Measurements from ENCODE around the gene KREMEN1. TPM values are rescaled to one million over a fixed set of nuclear protein-coding genes. Genes with fewer than 3 reads are reported as not detected.

Gene KREMEN1
- total RNA-seq, 1 experiment from 2014 or later, result 2.2 TPM

DNA sequence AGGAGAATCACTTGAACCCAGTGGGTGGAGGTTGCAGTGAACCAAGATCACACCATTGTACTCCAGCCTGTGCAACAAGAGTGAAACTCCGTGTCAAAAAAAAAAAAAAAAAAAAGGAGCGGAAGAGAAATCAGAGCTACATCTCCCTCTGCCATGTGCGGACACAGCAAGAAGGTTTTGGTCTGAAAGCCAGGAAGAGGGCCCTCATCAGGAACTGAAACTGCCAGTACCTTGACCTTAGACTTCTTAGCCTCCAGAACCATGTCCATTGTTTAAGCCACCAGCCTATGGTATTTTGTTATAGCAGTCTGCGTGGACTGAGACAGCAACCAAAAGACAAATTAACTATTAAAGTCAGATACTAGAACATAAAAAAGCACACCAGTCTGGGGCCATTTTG is 41.6 kb downstream of the KREMEN1 start:
- no peaks in the 10 kb centered on the region for H3K4me1 ChIP-seq (ENCODE audit: control insufficient read depth, insufficient read depth, low read length)
- no peak for DNase-seq (ENCODE audit: low read depth, low spot score)
- no peaks in the 10 kb centered on the region for H3K27me3 ChIP-seq (ENCODE audit: control insufficient read depth, insufficient read depth, low read length)
- CTCF ChIA-PET, result no interaction called here
- no peak for TF ChIP-seq TCF7L2 (IDR thresholded peaks at IDR 0.05; ENCODE audit: low read depth, low read length)
- TF ChIP-seq SIN3A (IDR thresholded peaks at IDR 0.05; ENCODE audit: borderline replicate concordance, insufficient read depth, low read depth, low read length), result no peak
- TF ChIP-seq POLR2AphosphoS5 (IDR thresholded peaks at IDR 0.05; ENCODE audit: low read depth, low read length), result no peak
- TF ChIP-seq, protein P1, sequence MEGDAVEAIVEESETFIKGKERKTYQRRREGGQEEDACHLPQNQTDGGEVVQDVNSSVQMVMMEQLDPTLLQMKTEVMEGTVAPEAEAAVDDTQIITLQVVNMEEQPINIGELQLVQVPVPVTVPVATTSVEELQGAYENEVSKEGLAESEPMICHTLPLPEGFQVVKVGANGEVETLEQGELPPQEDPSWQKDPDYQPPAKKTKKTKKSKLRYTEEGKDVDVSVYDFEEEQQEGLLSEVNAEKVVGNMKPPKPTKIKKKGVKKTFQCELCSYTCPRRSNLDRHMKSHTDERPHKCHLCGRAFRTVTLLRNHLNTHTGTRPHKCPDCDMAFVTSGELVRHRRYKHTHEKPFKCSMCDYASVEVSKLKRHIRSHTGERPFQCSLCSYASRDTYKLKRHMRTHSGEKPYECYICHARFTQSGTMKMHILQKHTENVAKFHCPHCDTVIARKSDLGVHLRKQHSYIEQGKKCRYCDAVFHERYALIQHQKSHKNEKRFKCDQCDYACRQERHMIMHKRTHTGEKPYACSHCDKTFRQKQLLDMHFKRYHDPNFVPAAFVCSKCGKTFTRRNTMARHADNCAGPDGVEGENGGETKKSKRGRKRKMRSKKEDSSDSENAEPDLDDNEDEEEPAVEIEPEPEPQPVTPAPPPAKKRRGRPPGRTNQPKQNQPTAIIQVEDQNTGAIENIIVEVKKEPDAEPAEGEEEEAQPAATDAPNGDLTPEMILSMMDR (IDR thresholded peaks at IDR 0.05), result no peak
- TF ChIP-seq, protein P2, sequence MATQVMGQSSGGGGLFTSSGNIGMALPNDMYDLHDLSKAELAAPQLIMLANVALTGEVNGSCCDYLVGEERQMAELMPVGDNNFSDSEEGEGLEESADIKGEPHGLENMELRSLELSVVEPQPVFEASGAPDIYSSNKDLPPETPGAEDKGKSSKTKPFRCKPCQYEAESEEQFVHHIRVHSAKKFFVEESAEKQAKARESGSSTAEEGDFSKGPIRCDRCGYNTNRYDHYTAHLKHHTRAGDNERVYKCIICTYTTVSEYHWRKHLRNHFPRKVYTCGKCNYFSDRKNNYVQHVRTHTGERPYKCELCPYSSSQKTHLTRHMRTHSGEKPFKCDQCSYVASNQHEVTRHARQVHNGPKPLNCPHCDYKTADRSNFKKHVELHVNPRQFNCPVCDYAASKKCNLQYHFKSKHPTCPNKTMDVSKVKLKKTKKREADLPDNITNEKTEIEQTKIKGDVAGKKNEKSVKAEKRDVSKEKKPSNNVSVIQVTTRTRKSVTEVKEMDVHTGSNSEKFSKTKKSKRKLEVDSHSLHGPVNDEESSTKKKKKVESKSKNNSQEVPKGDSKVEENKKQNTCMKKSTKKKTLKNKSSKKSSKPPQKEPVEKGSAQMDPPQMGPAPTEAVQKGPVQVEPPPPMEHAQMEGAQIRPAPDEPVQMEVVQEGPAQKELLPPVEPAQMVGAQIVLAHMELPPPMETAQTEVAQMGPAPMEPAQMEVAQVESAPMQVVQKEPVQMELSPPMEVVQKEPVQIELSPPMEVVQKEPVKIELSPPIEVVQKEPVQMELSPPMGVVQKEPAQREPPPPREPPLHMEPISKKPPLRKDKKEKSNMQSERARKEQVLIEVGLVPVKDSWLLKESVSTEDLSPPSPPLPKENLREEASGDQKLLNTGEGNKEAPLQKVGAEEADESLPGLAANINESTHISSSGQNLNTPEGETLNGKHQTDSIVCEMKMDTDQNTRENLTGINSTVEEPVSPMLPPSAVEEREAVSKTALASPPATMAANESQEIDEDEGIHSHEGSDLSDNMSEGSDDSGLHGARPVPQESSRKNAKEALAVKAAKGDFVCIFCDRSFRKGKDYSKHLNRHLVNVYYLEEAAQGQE (IDR thresholded peaks at IDR 0.05; ENCODE audit: insufficient read depth in 1 of 2, low read depth in 2 of 2, low read length in 1 of 2), result no peak
- ATAC-seq, result no peak
- H3K36me3 ChIP-seq (ENCODE audit: control insufficient read depth, insufficient read depth, low read length), result no peaks in the 10 kb centered on the region
- POLR2A ChIA-PET, result no interaction called here
- H3K4me3 ChIP-seq (ENCODE audit: low read depth in 2 of 2, low read length in 2 of 2), result no peak overlapping the region
- no TSS peak for BruUV-seq (replicated peaks)
- in situ Hi-C loops (cut with HindIII; ENCODE audit: low pct_unique_long_range_greater_than_20kb, low sequenced_read_pairs), result no loop called here
- intact Hi-C loops (cut with micrococcal nuclease; ENCODE audit: unreplicated experiment), result no loop called here
- H3K9me3 ChIP-seq (ENCODE audit: control insufficient read depth, insufficient read depth, low read depth, low read length), result no peaks in the 10 kb centered on the region
- H3K27ac ChIP-seq (ENCODE audit: low read length), result no peak overlapping the region

DNA sequence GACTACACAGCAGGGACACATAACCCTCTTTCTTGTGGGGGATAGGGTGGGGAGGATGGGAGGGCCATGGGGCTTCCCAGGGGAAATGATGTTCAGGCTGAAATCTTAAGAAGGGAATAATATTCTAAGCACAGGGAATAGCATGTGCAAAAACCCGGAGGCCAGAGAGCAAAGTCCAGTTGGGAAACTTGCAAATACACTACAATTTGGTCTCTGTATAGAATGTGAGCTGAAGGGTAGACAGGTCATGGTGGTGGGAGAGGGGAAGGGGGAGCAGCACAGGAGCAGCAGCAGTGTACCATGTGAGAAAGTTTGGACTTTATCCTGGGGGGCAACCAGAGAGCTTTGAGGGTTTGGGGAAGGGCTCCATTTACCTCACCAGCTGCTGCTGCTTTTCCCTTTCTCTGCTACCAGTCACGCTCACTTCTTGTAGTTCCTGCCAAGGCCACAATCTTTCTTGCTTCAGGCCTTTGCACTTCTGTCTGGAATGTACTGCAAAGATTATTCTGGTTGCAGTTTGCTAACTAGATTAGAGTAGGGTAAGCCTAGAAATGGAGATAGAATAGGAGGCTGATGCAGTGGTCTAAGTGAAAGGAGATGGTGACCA is 43.0 kb downstream of the KREMEN1 start:
- TF ChIP-seq POLR2AphosphoS5 (IDR thresholded peaks at IDR 0.05; ENCODE audit: low read depth, low read length) (no peak), TCF7L2 (IDR thresholded peaks at IDR 0.05; ENCODE audit: low read depth, low read length) (no peak), SIN3A (IDR thresholded peaks at IDR 0.05; ENCODE audit: borderline replicate concordance, insufficient read depth, low read depth, low read length) (no peak)
- TF ChIP-seq, protein P2 (IDR thresholded peaks at IDR 0.05; ENCODE audit: insufficient read depth in 1 of 2, low read depth in 2 of 2, low read length in 1 of 2), result no peak
- TF ChIP-seq, protein P1 (IDR thresholded peaks at IDR 0.05), result no peak
- Histone ChIP-seq H3K27me3 (ENCODE audit: control insufficient read depth, insufficient read depth, low read length) (no peaks in the 10 kb centered on the region), H3K4me1 (ENCODE audit: control insufficient read depth, insufficient read depth, low read length) (no peaks in the 10 kb centered on the region), H3K9me3 (ENCODE audit: control insufficient read depth, insufficient read depth, low read depth, low read length) (no peaks in the 10 kb centered on the region), H3K4me3 (ENCODE audit: low read depth in 2 of 2, low read length in 2 of 2) (no peak overlapping the region), H3K27ac (ENCODE audit: low read length) (no peak overlapping the region), H3K36me3 (ENCODE audit: control insufficient read depth, insufficient read depth, low read length) (no peaks in the 10 kb centered on the region)
- intact Hi-C loops (cut with micrococcal nuclease; ENCODE audit: unreplicated experiment) (no loop called here), in situ Hi-C loops (cut with HindIII; ENCODE audit: low pct_unique_long_range_greater_than_20kb, low sequenced_read_pairs) (no loop called here)
- ATAC-seq (no peak), DNase-seq (ENCODE audit: low read depth, low spot score) (no peak)
- POLR2A ChIA-PET, result no interaction called here
- CTCF ChIA-PET, result no interaction called here
- no TSS peak for BruUV-seq (replicated peaks)
